G401 (cell line): Measurements from ENCODE around the gene KBTBD8. TPM values are rescaled to one million over a fixed set of nuclear protein-coding genes. Genes with fewer than 3 reads are reported as not detected.

ENCODE experiments used
- DNase-seq: peaks from one replicate; pipeline ENCODE4 v3.0.0-alpha.2; 2015; ENCODE audit warnings: low spot score
- in situ Hi-C: cut with HindIII; loops from 2 replicates; pipeline ENCODE4 v1.10.0; 2016; ENCODE audit warnings: low sequenced_read_pairs, mixed read lengths
- total RNA-seq: library from RNA; depleted of rRNA; stranded (reverse); fragments of >200 nt; shearing (Covaris generic); gene quantifications from 2 replicates; pipeline ENCODE4 v1.2.3, GENCODE V29; 2014; rRNA removed

The KBTBD8 gene
- 9.8 and 19.1 TPM in 2 replicates for total RNA-seq

DNA sequence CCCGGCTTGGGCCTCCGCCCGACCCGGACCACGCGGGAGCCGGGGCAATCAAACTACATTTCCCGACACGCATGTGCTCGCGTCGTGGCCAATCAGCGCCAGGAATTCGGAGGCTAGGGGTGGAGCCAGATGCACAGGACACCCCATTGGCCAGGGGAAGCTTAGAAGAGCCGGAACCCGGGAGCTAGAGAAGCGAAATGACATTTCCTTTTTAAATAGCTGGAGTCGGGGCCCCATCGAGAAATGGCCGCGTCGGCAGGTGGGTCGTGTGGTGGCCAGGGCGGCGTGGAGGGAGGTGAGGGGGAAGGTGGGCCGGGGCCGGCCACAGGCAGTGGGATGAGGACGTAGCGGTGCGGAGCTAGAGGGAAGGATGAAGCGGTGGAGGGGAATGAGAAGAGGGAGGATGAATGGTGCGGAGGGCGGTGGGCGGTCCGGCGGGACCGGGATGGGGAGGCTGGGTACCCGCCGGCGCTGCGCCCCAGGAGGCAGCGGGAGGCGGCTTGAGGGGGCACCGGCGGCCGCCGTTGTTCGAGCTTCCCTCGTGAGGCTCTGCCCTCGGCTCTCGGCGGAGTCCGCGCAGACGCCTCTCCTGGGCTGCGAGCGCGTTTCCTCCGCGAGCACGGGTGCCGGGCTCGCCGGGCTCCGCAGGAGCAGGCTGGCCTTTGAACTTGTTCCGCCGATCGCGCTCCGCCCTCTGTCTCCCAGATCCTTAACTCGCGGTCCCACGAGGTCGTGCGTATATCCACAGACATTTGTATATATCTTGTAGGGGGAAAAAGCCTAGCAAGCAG, at the start of gene KBTBD8:
KBTBD8 (plus strand) TSS at position 195 of the 791 bp plus-strand sequence; CDS start at position 244, 49 bp downstream.
- DNase-seq = peak; percentile 100
- in situ Hi-C loops = no loop called here

DNA sequence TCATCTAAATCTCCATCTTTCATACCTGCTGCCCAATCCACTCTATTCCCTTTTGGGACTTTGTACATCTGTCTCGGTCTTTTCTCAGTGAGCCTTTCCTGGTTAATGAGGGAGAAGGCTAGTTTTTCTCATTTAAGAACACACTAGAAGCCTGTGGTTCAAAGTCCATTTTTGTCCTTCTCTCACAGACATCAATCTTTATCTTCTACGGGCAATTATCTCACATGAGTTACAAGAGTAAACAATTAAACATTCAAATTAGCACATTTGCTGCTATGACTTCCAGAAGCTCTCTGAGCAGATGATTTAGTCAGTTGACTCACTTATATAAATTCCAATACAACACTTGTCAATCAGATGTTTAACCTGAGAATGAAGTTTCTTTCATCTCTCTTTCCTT, 49.3 kb upstream of the KBTBD8 start:
- in situ Hi-C loops = no loop called here
- no peak for DNase-seq

DNA sequence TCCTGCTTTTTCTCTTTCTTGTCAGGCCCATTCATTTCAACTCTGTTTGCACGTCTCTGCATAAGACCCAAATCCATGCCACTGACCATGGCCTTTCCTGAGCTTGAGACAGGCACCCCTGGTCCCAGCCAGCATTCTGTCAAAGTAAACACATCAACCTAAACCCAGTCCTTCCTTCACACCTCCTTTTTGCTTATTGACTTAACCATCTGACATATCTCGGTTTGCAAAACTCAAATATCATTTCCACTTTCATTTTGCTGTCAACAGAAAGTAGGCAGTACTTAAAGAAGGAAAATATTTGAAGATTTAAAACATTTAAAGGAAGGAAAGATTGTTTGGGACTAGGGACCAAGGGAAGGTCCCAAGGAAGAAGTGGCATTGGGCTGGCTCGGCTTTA, 48.2 kb upstream of the KBTBD8 start:
- in situ Hi-C loops = no loop called here
- DNase-seq = no peak

DNA sequence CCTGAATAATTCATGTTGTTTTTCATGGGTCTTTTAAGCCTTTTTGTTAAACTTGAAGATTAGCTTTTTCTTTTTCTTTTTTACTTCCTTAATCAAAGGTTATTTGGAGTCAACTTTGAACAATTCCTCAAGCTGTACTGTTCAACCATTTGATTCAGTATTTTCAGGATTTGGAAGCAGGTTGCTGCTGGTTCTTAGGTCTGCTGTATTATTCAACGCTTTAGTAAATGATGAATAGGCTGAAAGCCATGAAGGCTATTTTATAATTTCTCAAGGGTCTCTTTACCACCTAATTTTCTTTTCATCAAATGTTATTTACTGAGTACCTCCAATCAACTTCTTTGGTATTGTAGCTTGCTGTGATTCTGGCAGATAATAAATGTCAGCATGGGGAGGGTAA, 45.8 kb upstream of the KBTBD8 start:
- DNase-seq = no peak
- in situ Hi-C loops = no loop called here

GRCh38 chr3:66953934-66954445, 44.1 kb upstream of the KBTBD8 start:
- in situ Hi-C loops = no loop called here
- DNase-seq = no peak

DNA sequence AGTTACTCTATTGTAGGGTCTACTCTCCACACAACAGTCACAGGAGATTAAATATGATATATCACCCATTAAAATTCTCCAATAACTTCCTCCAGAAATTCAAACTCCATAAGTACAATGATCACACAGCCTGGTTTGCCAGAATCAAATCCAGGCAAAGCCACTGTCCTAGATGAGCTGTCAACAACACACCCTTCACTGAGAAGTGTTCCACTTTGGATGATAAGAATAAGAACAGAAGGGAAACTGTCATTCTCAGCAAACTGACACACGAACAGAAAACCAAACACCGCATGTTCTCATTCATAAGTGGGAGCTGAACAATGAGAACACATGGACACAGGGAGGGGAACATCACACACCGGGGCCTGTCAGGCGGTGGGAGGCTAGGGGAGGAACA, 41.4 kb upstream of the KBTBD8 start:
- in situ Hi-C loops = no loop called here
- no peak for DNase-seq

DNA sequence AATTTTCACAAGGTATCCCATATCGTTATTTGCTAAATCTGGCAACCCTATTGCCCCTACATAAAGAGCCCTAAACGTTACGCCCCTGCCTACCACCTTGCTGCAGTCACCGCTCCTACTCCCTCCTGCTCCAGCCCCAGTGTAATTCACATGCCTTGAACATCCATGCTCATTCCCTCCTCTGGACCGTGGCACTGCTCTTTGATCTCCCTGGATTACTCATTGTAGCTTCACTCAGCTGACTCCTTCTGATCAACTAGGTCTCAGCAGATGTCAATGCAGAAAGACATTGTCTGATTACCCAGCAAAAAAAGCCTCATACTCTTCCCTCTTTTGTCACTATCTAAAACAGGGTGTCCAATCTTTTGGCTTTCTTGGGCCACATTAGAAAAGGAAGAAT, 40.7 kb upstream of the KBTBD8 start:
- no peak for DNase-seq
- in situ Hi-C loops = no loop called here

DNA sequence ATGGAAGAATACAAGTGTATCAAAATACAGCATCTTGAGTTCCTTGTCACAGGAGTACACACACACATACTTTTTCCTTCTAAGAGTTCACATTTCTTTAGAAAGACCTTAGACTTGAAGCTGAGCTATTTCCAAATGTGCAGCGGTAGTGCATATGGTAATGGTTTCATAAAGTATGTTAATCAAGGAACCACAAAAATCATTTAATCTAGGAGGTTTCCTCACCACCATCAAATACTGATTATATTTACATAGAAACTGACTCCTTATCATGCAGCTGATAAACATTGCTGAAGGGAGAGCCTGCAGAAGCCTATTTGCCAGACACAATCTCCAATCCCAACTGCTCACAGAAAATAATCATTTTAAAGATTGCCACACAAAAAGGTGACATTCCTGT, 40.0 kb upstream of the KBTBD8 start:
- in situ Hi-C loops = no loop called here
- no peak for DNase-seq

GRCh38 chr3:66962664-66963063, 35.4 kb upstream of the KBTBD8 start:
- in situ Hi-C loops = no loop called here
- DNase-seq = no peak

DNA sequence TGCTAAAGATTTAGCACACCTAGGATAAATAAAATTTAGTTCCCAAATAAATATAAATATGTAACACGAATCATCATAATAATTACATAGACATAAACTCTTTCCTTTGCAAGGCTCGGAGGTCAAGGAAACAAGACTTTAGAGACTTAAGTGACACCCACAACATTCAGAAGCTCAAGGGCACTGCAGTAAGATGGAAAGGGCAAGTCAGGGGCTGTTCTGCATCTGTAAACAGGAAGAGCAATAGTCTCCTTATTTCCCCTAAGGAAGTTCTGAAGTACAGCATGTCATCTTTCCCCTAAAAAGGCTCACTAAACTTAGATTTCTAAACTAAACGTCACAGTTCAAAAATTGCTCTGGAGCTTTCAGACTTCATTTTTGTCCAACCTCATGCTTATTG, 26.9 kb upstream of the KBTBD8 start:
- in situ Hi-C loops = no loop called here
- DNase-seq = no peak

GRCh38 chr3:66971891-66972551, 26.1 kb upstream of the KBTBD8 start:
- DNase-seq = peak; percentile 69
- in situ Hi-C loops = no loop called here

GRCh38 chr3:66980791-66981190, 17.3 kb upstream of the KBTBD8 start:
- in situ Hi-C loops = no loop called here

DNA sequence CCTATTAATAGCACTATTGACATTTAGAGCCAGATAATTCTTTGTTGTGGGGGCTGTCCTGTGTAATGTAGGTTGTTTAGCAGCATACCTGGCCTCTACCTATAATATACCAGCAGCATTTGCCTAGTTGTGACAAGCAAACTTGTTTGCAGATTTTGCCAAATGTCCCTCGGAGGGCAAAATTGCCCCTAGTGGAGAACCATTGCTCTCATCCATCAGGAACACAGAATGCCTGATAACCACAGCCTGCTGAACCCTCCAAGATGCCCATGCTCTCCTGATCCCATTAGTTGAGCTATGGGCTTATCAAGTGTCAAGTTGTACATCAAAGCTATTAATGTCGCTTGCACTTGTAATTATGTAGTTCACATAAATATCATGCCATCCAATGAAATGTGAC, 15.0 kb upstream of the KBTBD8 start:
- DNase-seq = no peak
- in situ Hi-C loops = no loop called here

More at GRCh38 chr3:66980791-66981190, 17.3 kb upstream of the KBTBD8 start:
- no peak for DNase-seq

DNA sequence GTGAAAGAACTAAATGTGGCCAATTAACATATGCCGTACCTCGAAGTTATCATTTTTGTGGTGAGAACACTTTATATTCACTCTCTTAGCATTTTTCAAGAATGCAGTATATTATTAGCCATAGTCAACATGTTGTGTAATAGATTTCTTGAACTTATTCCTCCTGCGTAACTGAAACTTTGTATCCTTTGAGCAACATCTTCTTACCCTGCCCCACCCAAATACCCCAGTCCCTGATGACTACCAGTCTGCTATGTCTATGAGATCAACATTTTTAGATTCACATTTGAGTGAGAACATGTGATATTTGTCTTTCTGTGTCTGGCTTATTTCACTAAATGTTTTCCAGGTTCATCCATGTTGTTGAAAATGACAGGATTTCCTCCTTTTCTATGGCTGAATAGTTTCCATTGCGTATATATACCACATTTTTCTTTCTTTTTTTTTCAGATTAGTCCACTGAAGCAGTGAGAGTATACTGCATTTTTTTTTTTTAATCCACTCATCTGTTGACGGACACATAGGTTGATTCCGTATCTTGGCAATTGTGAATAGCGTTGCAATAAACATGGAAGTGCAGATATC, 12.7 kb upstream of the KBTBD8 start:
- DNase-seq = no peak
- in situ Hi-C loops = no loop called here

- no peak for DNase-seq
- in situ Hi-C loops = no loop called here
These were observed 11.7 kb upstream of the KBTBD8 start for GRCh38 chr3:66986406-66986805.

DNA sequence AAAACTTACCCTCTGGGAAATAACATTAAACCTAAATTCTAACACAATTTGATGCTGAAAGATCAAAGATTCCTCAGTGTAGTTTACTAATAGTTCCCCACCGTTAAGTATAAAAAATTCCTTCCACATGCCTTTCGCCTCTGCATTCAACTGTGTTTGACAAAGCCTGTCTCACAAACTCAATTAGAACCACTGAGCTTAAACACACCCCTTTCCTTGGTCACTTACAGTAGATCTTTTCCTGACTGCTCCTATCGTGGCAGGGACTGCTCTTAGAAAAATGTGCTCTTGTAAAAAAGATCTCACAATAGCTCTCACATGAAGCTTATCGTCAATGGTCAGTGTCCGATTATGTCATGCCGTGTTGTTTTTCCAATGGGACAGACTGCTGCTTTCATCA, 8.9 kb upstream of the KBTBD8 start:
- in situ Hi-C loops = no loop called here
- DNase-seq = peak; percentile 14

- in situ Hi-C loops = no loop called here
- DNase-seq = peak; percentile 10
These were observed 8.0 kb upstream of the KBTBD8 start for GRCh38 chr3:66989860-66990696.

DNA sequence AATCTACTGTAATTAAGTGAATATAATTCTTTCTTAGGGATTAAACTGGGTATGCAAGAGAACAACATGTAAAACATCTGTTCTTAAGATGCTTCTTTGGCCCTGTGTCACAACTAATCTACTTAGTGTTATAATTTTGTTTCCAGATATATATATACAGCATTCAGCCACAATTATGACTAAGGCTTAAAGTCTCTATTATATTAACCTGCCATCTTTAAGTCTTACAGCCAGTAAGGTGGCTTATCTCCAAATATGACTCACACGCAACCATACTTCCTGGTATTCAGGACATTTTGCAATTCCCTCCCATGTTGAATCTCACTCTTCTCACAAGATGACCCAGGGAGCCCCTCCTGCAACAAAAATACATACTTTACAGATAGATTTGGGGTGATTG, 6.6 kb upstream of the KBTBD8 start:
- DNase-seq = no peak
- in situ Hi-C loops = no loop called here

- in situ Hi-C loops = no loop called here
- no peak for DNase-seq
These were observed 5.0 kb upstream of the KBTBD8 start for GRCh38 chr3:66993082-66993481.
